Mucosa of descending colon (tissue), 3 donors: ENCODE measurements around the gene GABRG3. TPM values are rescaled to one million over a fixed set of nuclear protein-coding genes. Genes with fewer than 3 reads are reported as not detected.

Experiments used
- ATAC-seq: fragments of 200-7000 bp; cut with Tn5 transposase; one replicate; pipeline ENCODE4 v1.9.1; 2020; ENCODE audit warnings: mild to moderate bottlenecking, moderate library complexity
- DNase-seq, 3 donors: peaks; one replicate each; pipeline ENCODE4 v3.0.0-alpha.2; 2020
- H3K36me3 ChIP-seq: fragments of 200-600 bp; one replicate; pipeline ENCODE4 v1.8.0; 2021; ENCODE audit warnings: low read depth, mild to moderate bottlenecking
- H3K4me1 ChIP-seq: fragments of 200-600 bp; one replicate; pipeline ENCODE4 v1.8.0; 2021; ENCODE audit warnings: low read depth, mild to moderate bottlenecking
- H3K4me3 ChIP-seq: fragments of 200-600 bp; one replicate; pipeline ENCODE4 v1.8.0; 2021; ENCODE audit warnings: mild to moderate bottlenecking
- H3K9me3 ChIP-seq: fragments of 200-600 bp; one replicate; pipeline ENCODE4 v1.8.0; 2021; ENCODE audit warnings: mild to moderate bottlenecking
- CTCF ChIP-seq: fragments of 200-600 bp; IDR thresholded peaks from one replicate; pipeline ENCODE4 v1.8.0; 2022; ENCODE audit warnings: antibody characterized with exemption, mild to moderate bottlenecking
- intact Hi-C, 2 donors: fragments of 100-400 bp; cut with DNase I in 1 of 2; cut with micrococcal nuclease in 1 of 2; formaldehyde crosslinking; loops; one replicate each; pipeline versions ENCODE4 v1.11.0 to v1.11.1; 2022; cut with DNase I, micrococcal nuclease
- total RNA-seq, 3 donors: library from RNA; stranded (reverse); fragmentation: NEBNext Ultra II Directional in 2 of 3; extraction: Animal tissue kit (Norgen Biotek cat#: 25700) in 2 of 3; gene quantifications; one replicate each; pipeline versions ENCODE4 v1.2.1 to v1.2.4, GENCODE V29; 2021 to 2023
- donor health status: DM: no; HTN: no; CAD: no; lungs with moderate emphysema.
- donor health status: DM: no; HTN: no; CAD: no.
- donor health status: DM: no; HTN: yes; CAD: no.

GABRG3 gene
- total RNA-seq, 3 donors from 2014 or later = 0.03 TPM; not detected in 2

- H3K36me3 ChIP-seq = no peaks in the 10 kb centered on the region
Observed at GRCh38 chr15:27506752-27507151, 535.8 kb downstream of the GABRG3 start.

GRCh38 chr15:27509014-27509413, 538.0 kb downstream of the GABRG3 start:
- ATAC-seq = no peak
- H3K4me1 ChIP-seq = no peaks in the 10 kb centered on the region
- no peak overlapping the region for H3K4me3 ChIP-seq
- peaks cover 64% of the 10 kb centered on the region for H3K9me3 ChIP-seq
- intact Hi-C loops = no loop called here
- no peak for DNase-seq
- TF ChIP-seq CTCF = no peak
- no peaks in the 10 kb centered on the region for H3K36me3 ChIP-seq

More at GRCh38 chr15:27506752-27507151, 535.8 kb downstream of the GABRG3 start:
- no peak for TF ChIP-seq CTCF
- intact Hi-C loops = no loop called here
- Histone ChIP-seq H3K9me3 (peaks cover 66% of the 10 kb centered on the region), H3K4me1 (no peaks in the 10 kb centered on the region), H3K4me3 (no peak overlapping the region)
- DNase-seq = no peak
- ATAC-seq = no peak

- intact Hi-C loops = no loop called here
- no peak for TF ChIP-seq CTCF
- H3K9me3 ChIP-seq = peaks cover 64% of the 10 kb centered on the region
Observed at GRCh38 chr15:27512281-27513001, 541.5 kb downstream of the GABRG3 start.

GRCh38 chr15:27514526-27514925, 543.5 kb downstream of the GABRG3 start:
- DNase-seq (no peak), ATAC-seq (no peak)
- Histone ChIP-seq H3K4me1 (no peaks in the 10 kb centered on the region), H3K36me3 (no peaks in the 10 kb centered on the region), H3K4me3 (no peak overlapping the region), H3K9me3 (peaks cover 60% of the 10 kb centered on the region)
- no peak for TF ChIP-seq CTCF
- intact Hi-C loops = no loop called here

More at GRCh38 chr15:27512281-27513001, 541.5 kb downstream of the GABRG3 start:
- Histone ChIP-seq H3K4me1 (no peaks in the 10 kb centered on the region), H3K4me3 (no peak overlapping the region), H3K36me3 (no peaks in the 10 kb centered on the region)
- no peak for DNase-seq
- ATAC-seq = no peak

- Histone ChIP-seq H3K4me3 (no peak overlapping the region), H3K4me1 (no peaks in the 10 kb centered on the region), H3K9me3 (peaks cover 58% of the 10 kb centered on the region), H3K36me3 (no peaks in the 10 kb centered on the region)
- intact Hi-C loops = no loop called here
- no peak for ATAC-seq
- no peak for TF ChIP-seq CTCF
- DNase-seq = no peak
Observed at GRCh38 chr15:27527490-27528067, 556.6 kb downstream of the GABRG3 start.
